GM12865 (cell line): ENCODE data around the gene CCSER1.

Experiments used
- DNase-seq: peaks from one replicate; pipeline ENCODE4 v3.0.0; 2010; ENCODE audit warnings: low read depth
- H3K4me3 ChIP-seq: 2 replicates; pipeline ENCODE4 v1.5.1; 2011; ENCODE audit warnings: mild to moderate bottlenecking, low read depth, low read length, control low read depth
- TF ChIP-seq, protein P1 (sequence below): IDR thresholded peaks from 2 replicates; pipeline ENCODE4 v1.5.1; 2011; ENCODE audit warnings: low read length, control low read depth, low read depth, inconsistent platforms; ENCODE audit not compliant: insufficient read depth; ENCODE audit errors: missing control alignments

The CCSER1 gene

DNA sequence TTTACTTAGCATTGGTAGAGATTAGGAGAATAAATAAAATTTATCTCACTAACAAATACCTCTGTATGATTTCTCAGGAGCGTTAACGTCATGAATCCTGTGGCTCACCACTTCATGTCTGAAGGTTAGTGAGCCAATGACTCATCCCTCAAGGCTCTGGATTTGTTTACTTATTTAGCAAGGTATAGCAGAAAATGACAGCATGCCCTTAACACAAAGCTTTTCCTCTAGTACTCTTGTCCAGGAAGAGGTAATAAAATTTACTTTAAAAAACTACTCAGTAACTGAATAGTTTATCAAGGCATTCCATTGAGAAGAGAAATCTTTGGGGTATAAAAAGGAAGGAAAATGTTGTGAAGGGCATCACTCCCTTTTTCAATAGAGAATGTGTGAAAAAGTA, 823.8 kb downstream of the CCSER1 start:
- H3K4me3 ChIP-seq, result no peak overlapping the region
- DNase-seq, result no peak
- TF ChIP-seq, protein P1, sequence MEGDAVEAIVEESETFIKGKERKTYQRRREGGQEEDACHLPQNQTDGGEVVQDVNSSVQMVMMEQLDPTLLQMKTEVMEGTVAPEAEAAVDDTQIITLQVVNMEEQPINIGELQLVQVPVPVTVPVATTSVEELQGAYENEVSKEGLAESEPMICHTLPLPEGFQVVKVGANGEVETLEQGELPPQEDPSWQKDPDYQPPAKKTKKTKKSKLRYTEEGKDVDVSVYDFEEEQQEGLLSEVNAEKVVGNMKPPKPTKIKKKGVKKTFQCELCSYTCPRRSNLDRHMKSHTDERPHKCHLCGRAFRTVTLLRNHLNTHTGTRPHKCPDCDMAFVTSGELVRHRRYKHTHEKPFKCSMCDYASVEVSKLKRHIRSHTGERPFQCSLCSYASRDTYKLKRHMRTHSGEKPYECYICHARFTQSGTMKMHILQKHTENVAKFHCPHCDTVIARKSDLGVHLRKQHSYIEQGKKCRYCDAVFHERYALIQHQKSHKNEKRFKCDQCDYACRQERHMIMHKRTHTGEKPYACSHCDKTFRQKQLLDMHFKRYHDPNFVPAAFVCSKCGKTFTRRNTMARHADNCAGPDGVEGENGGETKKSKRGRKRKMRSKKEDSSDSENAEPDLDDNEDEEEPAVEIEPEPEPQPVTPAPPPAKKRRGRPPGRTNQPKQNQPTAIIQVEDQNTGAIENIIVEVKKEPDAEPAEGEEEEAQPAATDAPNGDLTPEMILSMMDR, result no peak

DNA sequence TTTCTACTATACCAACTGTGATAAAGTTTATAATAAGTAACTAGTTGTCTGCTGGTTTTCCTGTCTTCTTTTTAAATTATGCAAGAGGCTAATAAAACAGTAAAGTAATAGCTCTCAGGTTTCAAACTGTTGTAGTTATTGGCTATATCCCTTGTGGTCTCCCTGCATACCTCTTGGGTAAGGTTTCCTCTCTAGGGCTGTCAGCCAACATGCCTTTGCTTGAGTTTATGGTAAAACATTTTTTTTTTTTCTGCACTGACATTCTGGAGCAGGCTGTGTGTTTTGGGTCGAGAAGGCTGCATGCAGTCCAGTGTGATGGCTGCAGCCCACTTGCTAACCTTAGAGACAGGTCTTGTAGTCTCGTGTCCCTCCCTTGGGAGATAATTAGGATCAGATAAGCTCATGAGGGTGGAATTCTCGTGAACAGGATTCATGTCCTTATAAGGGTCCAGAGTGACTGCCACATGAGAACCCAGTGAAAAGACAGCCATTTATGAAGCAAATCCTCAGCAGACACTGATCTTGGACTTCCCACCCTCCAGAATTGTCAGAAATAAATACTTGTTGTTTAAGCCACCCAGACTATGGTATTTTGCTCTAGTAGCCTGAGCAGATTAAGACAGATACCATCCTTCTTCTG, 831.2 kb downstream of the CCSER1 start:
- TF ChIP-seq, protein P1, result no peak
- no peak for DNase-seq
- no peak overlapping the region for H3K4me3 ChIP-seq

DNA sequence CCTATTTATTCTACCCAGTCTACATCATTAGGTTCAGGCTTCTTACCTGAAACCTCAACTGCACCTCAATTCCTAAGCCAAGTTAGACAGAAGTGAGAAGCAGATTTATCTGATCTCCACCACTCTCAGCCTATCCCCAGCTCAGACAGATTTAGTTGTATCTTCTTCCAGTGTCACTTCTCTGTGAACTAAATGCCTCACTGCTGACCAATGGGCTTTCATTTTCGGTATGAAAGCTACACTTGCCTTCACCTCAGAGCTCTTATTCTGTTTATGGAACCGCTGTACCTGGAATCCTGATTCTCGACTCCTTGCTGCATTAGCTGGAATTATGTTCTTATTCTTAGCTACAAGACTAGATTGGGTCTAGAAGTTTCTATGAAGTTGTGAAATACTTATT, 833.2 kb downstream of the CCSER1 start:
- DNase-seq, result no peak
- no peak overlapping the region for H3K4me3 ChIP-seq
- TF ChIP-seq, protein P1, result no peak

DNA sequence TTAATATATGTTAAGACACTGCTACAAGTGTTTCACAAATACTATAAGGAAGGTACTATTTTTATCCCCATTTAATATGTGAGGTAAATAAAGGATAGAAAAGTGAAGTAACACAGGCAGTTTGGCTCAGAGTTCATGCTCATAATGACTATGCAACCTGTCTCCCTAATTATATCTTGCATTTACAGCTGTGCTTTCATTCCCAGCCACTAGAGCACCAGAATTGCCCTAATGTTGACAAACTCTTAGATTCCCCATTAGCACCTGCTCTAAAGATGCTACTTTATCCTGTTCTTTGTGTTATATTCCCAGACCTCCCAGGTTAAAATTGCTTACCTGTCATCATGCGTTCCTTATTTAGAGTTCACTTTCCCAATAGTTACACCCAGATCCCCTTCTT, 833.6 kb downstream of the CCSER1 start:
- DNase-seq, result no peak
- TF ChIP-seq, protein P1, result no peak
- no peak overlapping the region for H3K4me3 ChIP-seq

DNA sequence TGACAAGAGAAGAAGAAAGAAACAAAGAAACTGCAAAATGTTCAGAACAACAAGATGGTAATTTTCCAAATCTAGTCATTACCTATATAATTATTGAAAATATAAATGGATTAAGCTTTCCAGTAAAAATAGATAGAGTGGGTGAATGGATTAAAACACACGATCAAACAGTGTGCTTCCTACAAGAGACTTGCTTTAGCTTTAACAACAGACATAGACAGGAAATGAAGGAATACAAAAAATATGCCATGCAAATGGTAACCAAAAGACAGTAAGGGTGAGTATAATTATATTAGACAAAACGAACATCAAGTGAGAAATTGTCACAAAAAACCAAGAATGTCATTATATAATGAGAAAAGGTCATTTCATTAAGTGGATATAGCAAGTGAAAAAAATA, 842.8 kb downstream of the CCSER1 start:
- DNase-seq, result no peak
- TF ChIP-seq, protein P1, result no peak
- H3K4me3 ChIP-seq, result no peak overlapping the region

DNA sequence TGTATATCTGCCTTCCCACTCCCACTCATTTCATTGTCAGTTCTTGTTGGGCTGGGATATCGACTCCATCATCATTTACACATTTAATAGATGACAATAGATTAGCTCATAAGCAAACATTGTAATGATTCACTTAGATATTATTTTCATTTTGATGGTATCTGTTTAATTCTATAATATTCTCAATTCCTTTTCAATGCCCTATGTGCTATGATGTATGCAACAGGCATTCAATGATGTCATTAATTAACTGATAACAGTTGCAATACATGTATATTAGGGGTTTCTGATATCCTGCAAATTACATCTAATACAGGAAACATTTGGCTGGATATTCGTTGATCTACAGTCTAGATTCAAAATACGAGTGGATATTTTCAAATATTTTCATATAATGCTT, 850.5 kb downstream of the CCSER1 start:
- no peak for DNase-seq
- no peak overlapping the region for H3K4me3 ChIP-seq
- TF ChIP-seq, protein P1, result no peak

DNA sequence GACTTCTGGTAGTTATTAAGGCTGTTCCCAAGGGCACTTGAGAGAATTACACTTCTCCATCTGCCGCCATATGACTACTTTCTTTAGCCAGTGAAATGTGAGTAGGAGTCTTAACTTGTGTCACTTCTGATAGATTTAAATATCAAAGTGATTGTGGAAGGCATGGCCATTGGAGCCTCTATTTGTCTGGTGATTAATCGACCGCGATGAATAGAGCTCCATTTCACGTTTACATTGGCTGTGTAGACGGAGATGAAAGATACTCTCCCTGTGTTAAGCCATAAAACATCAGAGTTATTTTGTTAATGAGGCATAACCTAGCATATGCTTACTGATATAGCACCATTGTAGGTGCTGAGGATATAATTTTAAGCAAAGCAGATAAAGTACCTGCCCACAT, 852.4 kb downstream of the CCSER1 start:
- H3K4me3 ChIP-seq, result no peak overlapping the region
- no peak for DNase-seq
- TF ChIP-seq, protein P1, result no peak
